HEK293 (cell line): ENCODE results near the gene FYCO1.

ENCODE experiments used
- CTCF ChIA-PET: fragments of 350-600 bp; formaldehyde crosslinking; extraction: SDS; loops from one replicate; lab custom pipeline; 2021; ENCODE audit warnings: antibody characterized with exemption; lab: Yijun Ruan, JAX
- POLR2A ChIA-PET: fragments of 300-600 bp; formaldehyde crosslinking; extraction: SDS; loops from one replicate; lab custom pipeline; 2020; ENCODE audit warnings: antibody characterized with exemption, inconsistent platforms; lab: Yijun Ruan, JAX
- H3K27ac ChIP-seq: fragments of 200-500 bp; sonication (Bioruptor generic); 2 replicates; pipeline ENCODE4 v1.5.1; 2014; ENCODE audit warnings: low read depth, low read length, control low read depth, inconsistent platforms; ENCODE audit errors: extremely low read depth
- H3K36me3 ChIP-seq, 2 experiments: fragments of 200-500 bp in 1 of 2; sonication (Bioruptor generic) in 1 of 2; 1 replicate in 1 of 2; 2 replicates in 1 of 2; pipeline ENCODE4 v1.5.1; 2014 to 2017; ENCODE audit warnings: inconsistent platforms in 2 of 2, low read length in 2 of 2; ENCODE audit not compliant: control insufficient read depth in 2 of 2, insufficient read depth in 1 of 2
- H3K4me1 ChIP-seq: fragments of 200-500 bp; sonication (Bioruptor generic); 2 replicates; pipeline ENCODE4 v1.5.1; 2014; ENCODE audit warnings: mild to moderate bottlenecking, low read length, inconsistent platforms; ENCODE audit not compliant: control insufficient read depth, insufficient read depth
- H3K4me3 ChIP-seq: 2 replicates; pipeline ENCODE4 v1.5.1; 2011; ENCODE audit warnings: low read depth, mild to moderate bottlenecking, control low read depth, low read length, moderate library complexity
- H3K9me3 ChIP-seq: fragments of 200-500 bp; sonication (Bioruptor generic); 2 replicates; pipeline ENCODE4 v1.5.1; 2014; ENCODE audit warnings: low read depth, low read length, inconsistent platforms; ENCODE audit not compliant: control insufficient read depth, insufficient read depth
- KLF10 ChIP-seq: fragments of 450-650 bp; IDR thresholded peaks from 2 replicates; pipeline ENCODE4 v1.5.1; 2018; ENCODE audit warnings: missing biosample characterization, mild to moderate bottlenecking, missing genetic modification characterization
- OSR2 ChIP-seq: fragments of 450-650 bp; formaldehyde crosslinking; IDR thresholded peaks from 2 replicates; pipeline ENCODE4 v1.5.1; 2016; ENCODE audit warnings: missing biosample characterization, missing genetic modification characterization
- PATZ1 ChIP-seq: fragments of 450-650 bp; formaldehyde crosslinking; IDR thresholded peaks from 2 replicates; pipeline ENCODE4 v1.5.1; 2016; ENCODE audit warnings: missing biosample characterization, missing genetic modification characterization
- REST ChIP-seq: fragments of 450-650 bp; formaldehyde crosslinking; IDR thresholded peaks from 2 replicates; pipeline ENCODE4 v1.5.1; 2016; ENCODE audit warnings: missing biosample characterization, missing genetic modification characterization
- TRIM28 ChIP-seq: IDR thresholded peaks from 2 replicates; pipeline ENCODE4 v1.6.1; 2011; ENCODE audit warnings: low read length, control low read depth, borderline replicate concordance
- TSHZ1 ChIP-seq: fragments of 450-650 bp; formaldehyde crosslinking; IDR thresholded peaks from 2 replicates; pipeline ENCODE4 v1.5.1; 2016; ENCODE audit warnings: missing biosample characterization, missing genetic modification characterization, borderline replicate concordance
- ZBTB21 ChIP-seq: fragments of 450-650 bp; formaldehyde crosslinking; IDR thresholded peaks from 2 replicates; pipeline ENCODE4 v1.5.1; 2017; ENCODE audit warnings: missing biosample characterization, missing genetic modification characterization
- ZEB2 ChIP-seq: fragments of 450-650 bp; formaldehyde crosslinking; IDR thresholded peaks from 2 replicates; pipeline ENCODE4 v1.5.1; 2016; ENCODE audit warnings: missing biosample characterization, missing genetic modification characterization
- ZFP3 ChIP-seq: fragments of 450-650 bp; formaldehyde crosslinking; IDR thresholded peaks from 2 replicates; pipeline ENCODE4 v1.5.1; 2016; ENCODE audit warnings: low read depth, missing biosample characterization, missing genetic modification characterization
- ZNF146 ChIP-seq: fragments of 450-650 bp; formaldehyde crosslinking; IDR thresholded peaks from 2 replicates; pipeline ENCODE4 v1.5.1; 2016; ENCODE audit warnings: missing biosample characterization, missing genetic modification characterization
- ZNF223 ChIP-seq: fragments of 450-650 bp; formaldehyde crosslinking; IDR thresholded peaks from 2 replicates; pipeline ENCODE4 v1.5.1; 2016; ENCODE audit warnings: missing biosample characterization, missing genetic modification characterization
- ZNF280D ChIP-seq: fragments of 450-650 bp; formaldehyde crosslinking; IDR thresholded peaks from 2 replicates; pipeline ENCODE4 v1.5.1; 2016; ENCODE audit warnings: missing biosample characterization, missing genetic modification characterization
- ZNF350 ChIP-seq: fragments of 450-650 bp; formaldehyde crosslinking; IDR thresholded peaks from 2 replicates; pipeline ENCODE4 v1.5.0; 2017; ENCODE audit warnings: missing biosample characterization, mild to moderate bottlenecking, missing genetic modification characterization
- ZNF560 ChIP-seq: fragments of 450-650 bp; formaldehyde crosslinking; IDR thresholded peaks from 2 replicates; pipeline ENCODE4 v1.5.1; 2017; ENCODE audit warnings: missing biosample characterization, missing genetic modification characterization, borderline replicate concordance
- ZNF707 ChIP-seq: fragments of 450-650 bp; formaldehyde crosslinking; IDR thresholded peaks from 2 replicates; pipeline ENCODE4 v1.5.1; 2016; ENCODE audit warnings: missing biosample characterization, missing genetic modification characterization
- ZNF830 ChIP-seq: fragments of 450-650 bp; IDR thresholded peaks from 2 replicates; pipeline ENCODE4 v1.5.0; 2018; ENCODE audit warnings: missing biosample characterization, missing genetic modification characterization, low read depth, mild to moderate bottlenecking, moderate library complexity
- ZSCAN18 ChIP-seq: fragments of 450-650 bp; formaldehyde crosslinking; IDR thresholded peaks from 2 replicates; pipeline ENCODE4 v1.5.1; 2016; ENCODE audit warnings: missing biosample characterization, missing genetic modification characterization
- ZSCAN23 ChIP-seq: fragments of 450-650 bp; formaldehyde crosslinking; IDR thresholded peaks from 2 replicates; pipeline ENCODE4 v1.5.1; 2016; ENCODE audit warnings: missing biosample characterization, missing genetic modification characterization

FYCO1 gene

GRCh38 chr3:46025139-46025538 lies 29.5 kb upstream of the FYCO1 start (continued):
- TF ChIP-seq REST (no peak), ZNF280D (tag by site-specific recombination) (no peak), ZBTB21 (tag by site-specific recombination) (no peak), TSHZ1 (tag by site-specific recombination) (no peak), ZNF350 (tag by site-specific recombination) (no peak), ZNF223 (tag by site-specific recombination) (no peak)

- POLR2A ChIA-PET = no interaction called here
- no peaks in the 10 kb centered on the region for H3K9me3 ChIP-seq
- no peak for TF ChIP-seq ZEB2 (tag by site-specific recombination)
- TF ChIP-seq, all 188 proteins: peak for 0
- Histone ChIP-seq H3K27ac (no peak overlapping the region), H3K36me3 (no peaks in the 10 kb centered on the region), H3K4me3 (no peak overlapping the region), H3K4me1 (no peaks in the 10 kb centered on the region)
- CTCF ChIA-PET = no interaction called here
Measured at GRCh38 chr3:46024131-46024530, 28.5 kb upstream of the FYCO1 start.

GRCh38 chr3:46022909-46023785 lies 27.5 kb upstream of the FYCO1 start:
- Histone ChIP-seq H3K27ac (no peak overlapping the region), H3K9me3 (no peaks in the 10 kb centered on the region), H3K4me3 (no peak overlapping the region), H3K4me1 (no peaks in the 10 kb centered on the region), H3K36me3 (no peaks in the 10 kb centered on the region)
- POLR2A ChIA-PET = no interaction called here
- CTCF ChIA-PET = no interaction called here
- no peak for TF ChIP-seq ZSCAN23
- TF ChIP-seq ZNF560 = no peak
- TF ChIP-seq ZNF350 (tag by site-specific recombination) = no peak
- no peak for TF ChIP-seq ZNF146 (tag by site-specific recombination)
- no peak for TF ChIP-seq OSR2
- no peak for TF ChIP-seq TRIM28
- no peak for TF ChIP-seq PATZ1
- no peak for TF ChIP-seq ZNF830 (tag by site-specific recombination)
- no peak for TF ChIP-seq ZSCAN18 (tag by site-specific recombination)
- TF ChIP-seq ZFP3 (tag by site-specific recombination) = no peak
- no peak for TF ChIP-seq ZNF707 (tag by site-specific recombination)
- no peak for TF ChIP-seq KLF10 (tag by site-specific recombination)
